A549 (cell line): ENCODE measurements around the gene PBX3. TPM values are rescaled to one million over a fixed set of nuclear protein-coding genes. Genes with fewer than 3 reads are reported as not detected.

Experiments used
- ATAC-seq, 2 experiments: fragments of 200-7000 bp in 1 of 2; fragments of >200 bp in 1 of 2; cut with Nextera tagmentation in 1 of 2; cut with Tn5 transposase in 1 of 2; 3 replicates each; pipeline versions ENCODE4 v1.8.0 to v1.9.1; 2018 to 2020; ENCODE audit warnings: mild to moderate bottlenecking in 1 of 2, moderate library complexity in 1 of 2
- CTCF ChIA-PET: fragments of 300-600 bp; sonication (Branson Sonifier 250); formaldehyde crosslinking; extraction: SDS; loops from one replicate; lab custom pipeline; 2021; ENCODE audit warnings: antibody characterized with exemption, inconsistent platforms; lab: Yijun Ruan, JAX
- POLR2A ChIA-PET: fragments of 350-600 bp; formaldehyde crosslinking; extraction: SDS; loops from one replicate; lab custom pipeline; 2021; ENCODE audit warnings: antibody characterized with exemption, inconsistent platforms; lab: Yijun Ruan, JAX
- DNase-seq, 2 experiments: peaks; one replicate each; pipeline versions ENCODE4 v3.0.0 to v3.0.0-alpha.2; 2011 to 2016; ENCODE audit warnings: low read depth in 1 of 2, low spot score in 1 of 2
- FAIRE-seq: peaks from 2 replicates; lab custom pipeline; 2011; peaks lifted over from hg19 to GRCh38; lab: Jason Lieb, UNC
- H3K27ac ChIP-seq, 2 experiments: fragments of >200 bp; sonication (Bioruptor Twin); formaldehyde crosslinking; 3 replicates each; pipeline ENCODE4 v1.5.1; 2016 to 2017
- H3K4me1 ChIP-seq: fragments of >200 bp; sonication (Bioruptor Twin); formaldehyde crosslinking; 3 replicates; pipeline ENCODE4 v1.6.1; 2016
- H3K4me2 ChIP-seq: fragments of >200 bp; sonication (Bioruptor Twin); formaldehyde crosslinking; 3 replicates; pipeline ENCODE4 v1.6.1; 2016
- H3K4me3 ChIP-seq: fragments of >200 bp; sonication (Bioruptor Twin); formaldehyde crosslinking; 3 replicates; pipeline ENCODE4 v1.5.1; 2016
- H3K9me3 ChIP-seq: fragments of >200 bp; sonication (Bioruptor Twin); formaldehyde crosslinking; 3 replicates; pipeline ENCODE4 v1.6.1; 2016
- CHD2 ChIP-seq: fragments of 150-350 bp; IDR thresholded peaks from 2 replicates; pipeline ENCODE4 v1.6.1; 2014; ENCODE audit warnings: low read length; ENCODE audit not compliant: partially characterized antibody
- CHD4 ChIP-seq: fragments of 200-600 bp; sonication (generic); IDR thresholded peaks from 2 replicates; pipeline ENCODE4 v1.6.1; 2016; ENCODE audit warnings: antibody characterized with exemption, mild to moderate bottlenecking, borderline replicate concordance
- EHF ChIP-seq: fragments of 250-450 bp; sonication (Bioruptor Pico); IDR thresholded peaks from 2 replicates; pipeline ENCODE4 v1.5.0; 2020; ENCODE audit warnings: mild to moderate bottlenecking
- EHMT2 ChIP-seq: fragments of 200-600 bp; sonication (generic); IDR thresholded peaks from 2 replicates; pipeline ENCODE4 v1.6.1; 2016; ENCODE audit warnings: antibody characterized with exemption, low read depth, mild to moderate bottlenecking, moderate library complexity
- FOSL2 ChIP-seq, 2 experiments: fragments of 450-650 bp in 1 of 2; fragments of >200 bp in 1 of 2; sonication (Bioruptor Twin) in 1 of 2; formaldehyde crosslinking; IDR thresholded peaks; 2 replicates each; pipeline versions ENCODE4 v1.5.0 to v1.6.1; 2016 to 2020; ENCODE audit warnings: mild to moderate bottlenecking in 1 of 2, moderate library complexity in 1 of 2
- HDAC2 ChIP-seq: fragments of 200-600 bp; sonication (generic); IDR thresholded peaks from 2 replicates; pipeline ENCODE4 v1.6.1; 2016
- JUN ChIP-seq, 2 experiments: fragments of >200 bp; sonication (Bioruptor Twin); formaldehyde crosslinking; IDR thresholded peaks; 2 replicates in 1 of 2; 3 replicates in 1 of 2; pipeline ENCODE4 v1.6.1; 2016 to 2017
- JUNB ChIP-seq: fragments of >200 bp; sonication (Bioruptor Twin); formaldehyde crosslinking; IDR thresholded peaks from 2 replicates; pipeline ENCODE4 v1.6.1; 2016
- KDM5A ChIP-seq: fragments of 200-600 bp; sonication (generic); IDR thresholded peaks from 2 replicates; pipeline ENCODE4 v1.6.1; 2016; ENCODE audit warnings: antibody characterized with exemption, mild to moderate bottlenecking
- POLR2A ChIP-seq: IDR thresholded peaks from 2 replicates; pipeline ENCODE4 v1.6.1; 2012; ENCODE audit warnings: mild to moderate bottlenecking, low read length
- RARB ChIP-seq: fragments of 250-450 bp; sonication (Bioruptor Pico); IDR thresholded peaks from 2 replicates; pipeline ENCODE4 v1.8.0; 2021; ENCODE audit warnings: mild to moderate bottlenecking, moderate library complexity
- RNF2 ChIP-seq: fragments of 200-600 bp; sonication (generic); IDR thresholded peaks from 2 replicates; pipeline ENCODE4 v1.6.1; 2016; ENCODE audit warnings: low read depth, mild to moderate bottlenecking, antibody characterized with exemption, moderate library complexity, borderline replicate concordance
- SMC3 ChIP-seq: fragments of >200 bp; sonication (Bioruptor Twin); formaldehyde crosslinking; IDR thresholded peaks from 3 replicates; pipeline ENCODE4 v1.6.1; 2018; ENCODE audit warnings: inconsistent platforms
- SREBF2 ChIP-seq: fragments of 450-650 bp; IDR thresholded peaks from 2 replicates; pipeline ENCODE4 v1.6.1; 2014; ENCODE audit warnings: mild to moderate bottlenecking, moderate library complexity
- TP53 ChIP-seq: fragments of 250-450 bp; sonication (Bioruptor Pico); IDR thresholded peaks from 2 replicates; pipeline ENCODE4 v1.5.0; 2021; ENCODE audit warnings: mild to moderate bottlenecking, moderate library complexity
- WGBS: methylation state at CpG from one replicate; pipeline ENCODE4 v1.1.6; 2017; ENCODE audit errors: missing lambda C conversion rate; 5-methylcytosine and 5-hydroxymethylcytosine counted together
- polyA plus RNA-seq, 4 experiments: library from polyadenylated mRNA; depleted of rRNA in 3 of 4; stranded (reverse); fragments of >200 nt; fragmentation: RNase III in 1 of 4; extraction: RNeasy Plus Mini Kit Qiagen cat#74134 plus additional on column Dnase treatment in 1 of 4; gene quantifications; 2 replicates in 3 of 4; 3 replicates in 1 of 4; pipeline ENCODE4 v1.2.3, GENCODE V29; 2011 to 2017
- TF ChIP-seq, protein P1 (sequence below): IDR thresholded peaks from 2 replicates; pipeline ENCODE4 v1.6.1; 2012
- TF ChIP-seq, protein P2 (sequence below): fragments of 150-350 bp; IDR thresholded peaks from 2 replicates; pipeline ENCODE4 v1.6.1; 2014; ENCODE audit warnings: low read depth, mild to moderate bottlenecking, low read length
- TF ChIP-seq, protein P3 (sequence below): fragments of 450-650 bp; IDR thresholded peaks from 2 replicates; pipeline ENCODE4 v1.6.1; 2014; ENCODE audit warnings: antibody characterized with exemption
- TF ChIP-seq, protein P4 (sequence below): fragments of 250-450 bp; sonication (Bioruptor Pico); IDR thresholded peaks from 2 replicates; pipeline ENCODE4 v1.5.0; 2020; ENCODE audit warnings: low read depth, mild to moderate bottlenecking, moderate library complexity
- TF ChIP-seq, protein P5 (sequence below): IDR thresholded peaks from 2 replicates; pipeline ENCODE4 v1.6.1; 2012; ENCODE audit warnings: low read depth, borderline replicate concordance

Gene PBX3
- polyA plus RNA-seq, 2 of the 4 experiments (the other 2 are of a cell fraction), result 10.7 to 23.5 TPM

DNA sequence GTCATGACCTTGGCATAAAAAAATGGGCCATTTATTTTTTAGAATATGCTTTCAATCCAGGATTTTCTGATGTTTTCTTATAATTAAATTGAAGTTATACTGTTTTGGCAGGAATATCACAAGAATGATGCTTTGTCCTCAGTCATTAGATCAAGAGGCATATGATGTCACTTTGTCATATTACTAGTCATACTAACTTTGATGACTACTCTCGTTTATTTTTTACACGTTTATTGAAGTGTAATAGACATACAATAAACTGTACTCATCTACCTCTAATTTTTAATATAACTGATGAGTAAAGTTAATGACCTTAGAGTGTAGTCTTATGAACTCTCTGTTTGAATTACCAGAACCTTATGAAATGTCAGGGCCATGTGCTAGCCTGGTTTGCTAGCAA, 56.4 kb downstream of the PBX3 start (continued):
- TF ChIP-seq, protein P1, sequence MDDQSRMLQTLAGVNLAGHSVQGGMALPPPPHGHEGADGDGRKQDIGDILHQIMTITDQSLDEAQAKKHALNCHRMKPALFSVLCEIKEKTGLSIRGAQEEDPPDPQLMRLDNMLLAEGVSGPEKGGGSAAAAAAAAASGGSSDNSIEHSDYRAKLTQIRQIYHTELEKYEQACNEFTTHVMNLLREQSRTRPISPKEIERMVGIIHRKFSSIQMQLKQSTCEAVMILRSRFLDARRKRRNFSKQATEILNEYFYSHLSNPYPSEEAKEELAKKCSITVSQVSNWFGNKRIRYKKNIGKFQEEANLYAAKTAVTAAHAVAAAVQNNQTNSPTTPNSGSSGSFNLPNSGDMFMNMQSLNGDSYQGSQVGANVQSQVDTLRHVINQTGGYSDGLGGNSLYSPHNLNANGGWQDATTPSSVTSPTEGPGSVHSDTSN, result no peak

DNA sequence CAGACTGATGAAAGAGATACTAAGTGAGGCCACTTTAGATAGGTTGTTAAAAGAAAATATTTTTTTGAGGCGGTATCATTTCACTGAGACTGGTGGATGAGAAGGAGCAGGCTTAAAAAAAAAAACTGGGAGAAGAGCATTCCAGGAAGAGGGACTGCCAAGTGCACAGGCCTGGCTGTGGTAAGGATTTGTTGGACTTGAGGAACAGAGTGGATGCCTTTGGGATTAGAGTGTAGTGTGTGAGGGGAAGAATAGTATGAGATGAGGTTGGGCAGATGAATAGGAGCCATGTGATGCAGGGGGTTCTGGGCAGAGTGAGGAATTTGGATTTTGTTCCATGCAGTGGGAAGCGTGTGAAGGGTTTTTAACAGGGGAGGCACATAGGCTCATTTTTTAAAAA, 57.9 kb downstream of the PBX3 start:
- CTCF ChIA-PET, result interaction anchor here (0.9 kb wide), 1 partner anchor 11 kb away, joined by 3 read pairs; no protein-coding TSS in a partner anchor
- Histone ChIP-seq H3K4me2 (no peak overlapping the region), H3K4me1 (peaks cover 20% of the 10 kb centered on the region), H3K27ac (no peak overlapping the region), H3K9me3 (no peaks in the 10 kb centered on the region), H3K4me3 (no peak overlapping the region)
- ATAC-seq, result no peak
- TF ChIP-seq TP53, result no peak
- 87% methylated on average over 2 of the region's 2 CpGs for WGBS
- no peak for DNase-seq
- POLR2A ChIA-PET, result no interaction called here
- FAIRE-seq, result no peak

DNA sequence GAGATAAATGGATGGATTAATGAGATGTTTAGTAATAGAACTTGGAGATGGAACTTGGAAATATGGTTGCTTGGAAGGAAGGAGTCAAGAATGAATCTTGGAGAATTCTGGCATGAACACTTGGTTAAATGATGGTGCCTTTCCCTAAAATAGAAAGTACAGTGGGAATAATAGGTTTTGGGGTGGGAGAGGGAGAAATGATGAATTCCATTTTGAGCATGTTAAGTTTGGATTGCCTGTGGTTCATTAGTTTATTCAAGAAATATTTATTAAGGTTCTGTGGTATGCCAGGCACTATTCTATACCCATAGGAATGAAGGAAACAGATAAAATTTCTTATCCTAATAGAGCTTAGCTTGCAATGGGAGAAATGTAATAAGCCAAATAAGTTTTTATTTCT, 58.4 kb downstream of the PBX3 start:
- no peak for TF ChIP-seq CHD2
- no peak for TF ChIP-seq HDAC2
- TF ChIP-seq EHF (CRISPR knock-in tag), result no peak
- TF ChIP-seq POLR2A, result no peak
- TF ChIP-seq, protein P2, sequence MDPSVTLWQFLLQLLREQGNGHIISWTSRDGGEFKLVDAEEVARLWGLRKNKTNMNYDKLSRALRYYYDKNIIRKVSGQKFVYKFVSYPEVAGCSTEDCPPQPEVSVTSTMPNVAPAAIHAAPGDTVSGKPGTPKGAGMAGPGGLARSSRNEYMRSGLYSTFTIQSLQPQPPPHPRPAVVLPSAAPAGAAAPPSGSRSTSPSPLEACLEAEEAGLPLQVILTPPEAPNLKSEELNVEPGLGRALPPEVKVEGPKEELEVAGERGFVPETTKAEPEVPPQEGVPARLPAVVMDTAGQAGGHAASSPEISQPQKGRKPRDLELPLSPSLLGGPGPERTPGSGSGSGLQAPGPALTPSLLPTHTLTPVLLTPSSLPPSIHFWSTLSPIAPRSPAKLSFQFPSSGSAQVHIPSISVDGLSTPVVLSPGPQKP, result no peak
- no peak for TF ChIP-seq FOSL2 (IDR thresholded peaks at IDR 0.05)
- TF ChIP-seq FOSL2 (CRISPR knock-in tag; IDR thresholded peaks at IDR 0.05), result no peak
- no peak for TF ChIP-seq EHMT2
- TF ChIP-seq JUNB, result no peak
- no peak for TF ChIP-seq JUN (IDR thresholded peaks at IDR 0.05)
- no peak for TF ChIP-seq SMC3
- no peak for TF ChIP-seq RNF2
- no peak for TF ChIP-seq RARB (CRISPR knock-in tag)
- TF ChIP-seq, protein P3, sequence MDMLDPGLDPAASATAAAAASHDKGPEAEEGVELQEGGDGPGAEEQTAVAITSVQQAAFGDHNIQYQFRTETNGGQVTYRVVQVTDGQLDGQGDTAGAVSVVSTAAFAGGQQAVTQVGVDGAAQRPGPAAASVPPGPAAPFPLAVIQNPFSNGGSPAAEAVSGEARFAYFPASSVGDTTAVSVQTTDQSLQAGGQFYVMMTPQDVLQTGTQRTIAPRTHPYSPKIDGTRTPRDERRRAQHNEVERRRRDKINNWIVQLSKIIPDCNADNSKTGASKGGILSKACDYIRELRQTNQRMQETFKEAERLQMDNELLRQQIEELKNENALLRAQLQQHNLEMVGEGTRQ, result no peak
- TF ChIP-seq, protein P4, sequence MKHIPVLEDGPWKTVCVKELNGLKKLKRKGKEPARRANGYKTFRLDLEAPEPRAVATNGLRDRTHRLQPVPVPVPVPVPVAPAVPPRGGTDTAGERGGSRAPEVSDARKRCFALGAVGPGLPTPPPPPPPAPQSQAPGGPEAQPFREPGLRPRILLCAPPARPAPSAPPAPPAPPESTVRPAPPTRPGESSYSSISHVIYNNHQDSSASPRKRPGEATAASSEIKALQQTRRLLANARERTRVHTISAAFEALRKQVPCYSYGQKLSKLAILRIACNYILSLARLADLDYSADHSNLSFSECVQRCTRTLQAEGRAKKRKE (CRISPR knock-in tag), result no peak
- no peak for TF ChIP-seq KDM5A
- TF ChIP-seq, protein P5, sequence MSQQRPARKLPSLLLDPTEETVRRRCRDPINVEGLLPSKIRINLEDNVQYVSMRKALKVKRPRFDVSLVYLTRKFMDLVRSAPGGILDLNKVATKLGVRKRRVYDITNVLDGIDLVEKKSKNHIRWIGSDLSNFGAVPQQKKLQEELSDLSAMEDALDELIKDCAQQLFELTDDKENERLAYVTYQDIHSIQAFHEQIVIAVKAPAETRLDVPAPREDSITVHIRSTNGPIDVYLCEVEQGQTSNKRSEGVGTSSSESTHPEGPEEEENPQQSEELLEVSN, result no peak
- TF ChIP-seq SREBF2, result no peak
- no peak for TF ChIP-seq CHD4
- ChIA-PET POLR2A (no interaction called here), CTCF (no interaction called here)
- H3K27ac ChIP-seq, result no peak overlapping the region
- FAIRE-seq, result no peak
- no peaks in the 10 kb centered on the region for H3K9me3 ChIP-seq
- no peak for ATAC-seq
- peaks cover 25% of the 10 kb centered on the region for H3K4me1 ChIP-seq
- H3K4me2 ChIP-seq, result no peak overlapping the region
- no peak overlapping the region for H3K4me3 ChIP-seq
- no peak for DNase-seq
